SK-N-SH (cell line): Measurements from ENCODE around the gene GRK2. TPM values are rescaled to one million over a fixed set of nuclear protein-coding genes. Genes with fewer than 3 reads are reported as not detected.

ENCODE experiments used
- CTCF ChIA-PET: fragments of 300-600, 350-600 bp; formaldehyde crosslinking; extraction: SDS; loops from one replicate; lab custom pipeline; 2021; lab: Yijun Ruan, JAX
- POLR2A ChIA-PET: fragments of 350-600 bp; sonication (Branson Sonifier 250); formaldehyde crosslinking; extraction: SDS; loops from one replicate; lab custom pipeline; 2020; ENCODE audit warnings: antibody characterized with exemption, inconsistent platforms; lab: Yijun Ruan, JAX
- DNase-seq: peaks from one replicate; pipeline ENCODE4 v3.0.0; 2012
- H2AFZ ChIP-seq: fragments of 200-600 bp; sonication (generic); 2 replicates; pipeline ENCODE4 v1.8.1; 2016; ENCODE audit warnings: antibody characterized with exemption, mild to moderate bottlenecking, low read depth
- H3F3A ChIP-seq: fragments of 200-600 bp; sonication (generic); replicated peaks from 2 replicates; pipeline ENCODE3; 2016; ENCODE audit warnings: antibody characterized with exemption, mild to moderate bottlenecking; ENCODE audit not compliant: insufficient read depth
- H3K27ac ChIP-seq, 2 experiments: fragments of 200-500 bp in 1 of 2; fragments of 200-600 bp in 1 of 2; sonication (Bioruptor generic) in 1 of 2; sonication (generic), shearing (Covaris generic) in 1 of 2; 2 replicates each; pipeline versions ENCODE4 v1.5.1 to v1.6.1; 2014 to 2016; ENCODE audit warnings: low read depth in 2 of 2, inconsistent platforms in 1 of 2, low read length in 1 of 2, mild to moderate bottlenecking in 1 of 2, mixed read lengths in 1 of 2
- H3K27me3 ChIP-seq: fragments of 200-600 bp; sonication (generic), shearing (Covaris generic); 2 replicates; pipeline ENCODE4 v1.6.1; 2016; ENCODE audit warnings: mixed run types; ENCODE audit not compliant: insufficient read depth
- H3K36me3 ChIP-seq, 2 experiments: fragments of 200-500 bp in 1 of 2; fragments of 200-600 bp in 1 of 2; sonication (Bioruptor generic) in 1 of 2; sonication (generic) in 1 of 2; replicated peaks in 1 of 2; 2 replicates each; pipeline versions ENCODE3 to v1.5.1; 2014 to 2016; ENCODE audit warnings: low read length in 1 of 2, mild to moderate bottlenecking in 1 of 2; ENCODE audit not compliant: insufficient read depth in 2 of 2, control insufficient read depth in 1 of 2
- H3K4me1 ChIP-seq, 2 experiments: fragments of 200-500 bp in 1 of 2; fragments of 200-600 bp in 1 of 2; sonication (Bioruptor generic) in 1 of 2; sonication (generic), shearing (Covaris generic) in 1 of 2; 2 replicates each; pipeline versions ENCODE4 v1.5.1 to v1.6.1; 2014 to 2016; ENCODE audit warnings: low read depth in 1 of 2, low read length in 1 of 2, mixed run types in 1 of 2; ENCODE audit not compliant: insufficient read depth in 2 of 2, control insufficient read depth in 1 of 2
- H3K4me2 ChIP-seq: fragments of 200-600 bp; sonication (generic), shearing (Covaris generic); 2 replicates; pipeline ENCODE4 v1.6.1; 2017; ENCODE audit warnings: mixed run types
- H3K4me3 ChIP-seq, 2 experiments: fragments of 200-500 bp in 1 of 2; fragments of 200-600 bp in 1 of 2; sonication (Bioruptor generic) in 1 of 2; sonication (generic), shearing (Covaris generic) in 1 of 2; 2 replicates each; pipeline versions ENCODE4 v1.5.1 to v1.8.1; 2014 to 2016; ENCODE audit warnings: low read depth in 2 of 2, inconsistent platforms in 1 of 2, low read length in 1 of 2, mild to moderate bottlenecking in 1 of 2, mixed read lengths in 1 of 2, moderate library complexity in 1 of 2
- H3K79me2 ChIP-seq: fragments of 200-600 bp; sonication (generic); 2 replicates; pipeline ENCODE4 v1.8.1; 2017; ENCODE audit warnings: mild to moderate bottlenecking; ENCODE audit not compliant: insufficient read depth
- H3K9ac ChIP-seq: fragments of 200-600 bp; sonication (generic); 2 replicates; pipeline ENCODE4 v1.6.1; 2017; ENCODE audit warnings: mixed run types
- H3K9me2 ChIP-seq: fragments of 200-600 bp; sonication (generic); 2 replicates; pipeline ENCODE4 v1.6.1; 2017; ENCODE audit warnings: mixed run types
- H3K9me3 ChIP-seq: fragments of 200-600 bp; sonication (generic); 2 replicates; pipeline ENCODE4 v1.6.1; 2017; ENCODE audit warnings: mixed run types, mild to moderate bottlenecking, moderate library complexity
- H4K20me1 ChIP-seq: fragments of 200-600 bp; sonication (generic); 2 replicates; pipeline ENCODE4 v1.6.1; 2017; ENCODE audit warnings: mild to moderate bottlenecking, mixed run types; ENCODE audit not compliant: insufficient read depth
- CHD2 ChIP-seq: fragments of 150-350 bp; IDR thresholded peaks from 2 replicates; pipeline ENCODE4 v1.6.1; 2018; ENCODE audit warnings: low read length; ENCODE audit not compliant: partially characterized antibody
- ELF1 ChIP-seq: IDR thresholded peaks from 2 replicates; pipeline ENCODE4 v1.4.0; 2012
- EP300 ChIP-seq, 2 experiments: IDR thresholded peaks; 2 replicates each; pipeline versions ENCODE4 v1.4.0 to v1.6.1; 2012; ENCODE audit warnings: borderline replicate concordance in 1 of 2, low read depth in 1 of 2, low read length in 1 of 2
- EZH2phosphoT487 ChIP-seq: fragments of 200-600 bp; sonication (generic); IDR thresholded peaks from 2 replicates; pipeline ENCODE4 v1.6.1; 2017; ENCODE audit warnings: low read depth, mixed run types, mild to moderate bottlenecking, antibody characterized with exemption, moderate library complexity, borderline replicate concordance
- FOSL2 ChIP-seq: IDR thresholded peaks from 2 replicates; pipeline ENCODE4 v1.4.0; 2012; ENCODE audit warnings: low read depth, mild to moderate bottlenecking, moderate library complexity, borderline replicate concordance
- FOXJ3 ChIP-seq: sonication (generic); formaldehyde crosslinking; IDR thresholded peaks from 2 replicates; pipeline ENCODE4 v1.5.1; 2020; ENCODE audit warnings: mild to moderate bottlenecking, missing genetic modification reagents
- GATA2 ChIP-seq: sonication (generic); formaldehyde crosslinking; IDR thresholded peaks from 2 replicates; pipeline ENCODE4 v1.5.0; 2020; ENCODE audit warnings: mild to moderate bottlenecking, missing genetic modification reagents
- MEF2A ChIP-seq: IDR thresholded peaks from 2 replicates; pipeline ENCODE4 v1.4.0; 2012; ENCODE audit warnings: low read depth, borderline replicate concordance
- MXI1 ChIP-seq: IDR thresholded peaks from 2 replicates; pipeline ENCODE4 v1.6.1; 2012; ENCODE audit warnings: mild to moderate bottlenecking, low read depth, low read length, improper control_type of control experiment
- POLR2AphosphoS5 ChIP-seq: IDR thresholded peaks from 2 replicates; pipeline ENCODE4 v1.6.1; 2012; ENCODE audit warnings: low read depth, low read length
- RCOR1 ChIP-seq: fragments of 150-350 bp; IDR thresholded peaks from 2 replicates; pipeline ENCODE4 v1.6.1; 2017; ENCODE audit warnings: antibody characterized with exemption, low read length
- RFX5 ChIP-seq: IDR thresholded peaks from 2 replicates; pipeline ENCODE4 v1.6.1; 2012; ENCODE audit warnings: mild to moderate bottlenecking, improper control_type of control experiment, low read length
- SMC3 ChIP-seq: IDR thresholded peaks from 2 replicates; pipeline ENCODE4 v1.6.1; 2012; ENCODE audit warnings: low read depth, low read length, improper control_type of control experiment
- TCF12 ChIP-seq: IDR thresholded peaks from 2 replicates; pipeline ENCODE4 v1.4.0; 2012
- WGBS: methylation state at CpG from one replicate; pipeline ENCODE4 v1.1.6; 2017; ENCODE audit warnings: low lambda C conversion rate; 5-methylcytosine and 5-hydroxymethylcytosine counted together
- polyA plus RNA-seq, 3 experiments: library from polyadenylated mRNA; depleted of rRNA; stranded (reverse); fragments of >200 nt; gene quantifications; 2 replicates each; pipeline ENCODE4 v1.2.3, GENCODE V29; 2012
- TF ChIP-seq, protein P1 (sequence below): IDR thresholded peaks from 2 replicates; pipeline ENCODE4 v1.4.0; 2012; ENCODE audit warnings: low read depth
- TF ChIP-seq, protein P2 (sequence below): IDR thresholded peaks from 2 replicates; pipeline ENCODE4 v1.4.0; 2012; ENCODE audit warnings: low read depth, borderline replicate concordance
- TF ChIP-seq, protein P3 (sequence below): fragments of 200-600 bp; sonication (generic); IDR thresholded peaks from 2 replicates; pipeline ENCODE4 v1.6.1; 2017; ENCODE audit warnings: antibody characterized with exemption, mild to moderate bottlenecking, moderate library complexity
- TF ChIP-seq, protein P4 (sequence below): fragments of 150-350 bp; IDR thresholded peaks from 2 replicates; pipeline ENCODE4 v1.6.1; 2016; ENCODE audit warnings: mild to moderate bottlenecking, low read depth, low read length

Gene GRK2
- polyA plus RNA-seq, 1 of the 3 experiments (the other 2 are of a cell fraction): 48.5 TPM

DNA sequence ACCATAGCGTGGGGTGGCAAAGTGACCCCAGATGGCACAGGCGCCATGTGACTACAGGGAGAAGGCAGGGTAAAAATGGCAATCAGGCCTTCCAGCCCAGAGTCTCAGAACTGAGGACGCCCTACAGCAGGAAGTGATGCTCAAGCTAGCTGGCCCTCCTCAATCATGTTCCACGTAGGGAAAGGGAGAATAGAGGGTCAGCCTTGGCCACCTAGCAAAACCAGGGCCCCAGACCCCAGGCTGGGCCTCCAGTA is 21.9 kb downstream of the GRK2 start:
- ChIA-PET POLR2A (interaction anchor here (1.0 to 1.6 kb wide), 4 partner anchors 15 to 48 kb away, joined by 4 to 5 read pairs (median 5); partner anchors contain the start of gene SSH3), CTCF (interaction anchor here (1.3 to 4.4 kb wide), 11 partner anchors 13 to 206 kb away, joined by 4 to 37 read pairs (median 6); partner anchors contain the start of gene POLD4)
- Histone ChIP-seq H3K9ac (peak overlapping the region; percentile 83), H4K20me1 (no peaks in the 10 kb centered on the region), H3K79me2 (peaks cover 37% of the 10 kb centered on the region), H3K27me3 (no peaks in the 10 kb centered on the region), H3K9me2 (no peaks in the 10 kb centered on the region)
- no peak for DNase-seq
- WGBS: 20% methylated on average over 1 of the region's 4 CpGs
- TF ChIP-seq, protein P1, sequence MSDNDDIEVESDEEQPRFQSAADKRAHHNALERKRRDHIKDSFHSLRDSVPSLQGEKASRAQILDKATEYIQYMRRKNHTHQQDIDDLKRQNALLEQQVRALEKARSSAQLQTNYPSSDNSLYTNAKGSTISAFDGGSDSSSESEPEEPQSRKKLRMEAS: no peak
- TF ChIP-seq CHD2: peak; percentile 60
- TF ChIP-seq, all 33 proteins: peak for 1
- Histone ChIP-seq H3F3A (peaks cover 13% of the 10 kb centered on the region), H3K4me3 (peak overlapping the region; percentile 65 to 87), H3K4me2 (peak overlapping the region; percentile 99), H3K27ac (peak overlapping the region; percentile 91 to 98), H2AFZ (peak overlapping the region; percentile 62; the same call in 1 of the 2 replicates), H3K36me3 (peaks cover 7 to 38% of the 10 kb centered on the region in 2 experiments), H3K4me1 (peaks cover 9 to 30% of the 10 kb centered on the region in 2 experiments; a peak in 3 of 4 replicates), H3K9me3 (no peaks in the 10 kb centered on the region)

DNA sequence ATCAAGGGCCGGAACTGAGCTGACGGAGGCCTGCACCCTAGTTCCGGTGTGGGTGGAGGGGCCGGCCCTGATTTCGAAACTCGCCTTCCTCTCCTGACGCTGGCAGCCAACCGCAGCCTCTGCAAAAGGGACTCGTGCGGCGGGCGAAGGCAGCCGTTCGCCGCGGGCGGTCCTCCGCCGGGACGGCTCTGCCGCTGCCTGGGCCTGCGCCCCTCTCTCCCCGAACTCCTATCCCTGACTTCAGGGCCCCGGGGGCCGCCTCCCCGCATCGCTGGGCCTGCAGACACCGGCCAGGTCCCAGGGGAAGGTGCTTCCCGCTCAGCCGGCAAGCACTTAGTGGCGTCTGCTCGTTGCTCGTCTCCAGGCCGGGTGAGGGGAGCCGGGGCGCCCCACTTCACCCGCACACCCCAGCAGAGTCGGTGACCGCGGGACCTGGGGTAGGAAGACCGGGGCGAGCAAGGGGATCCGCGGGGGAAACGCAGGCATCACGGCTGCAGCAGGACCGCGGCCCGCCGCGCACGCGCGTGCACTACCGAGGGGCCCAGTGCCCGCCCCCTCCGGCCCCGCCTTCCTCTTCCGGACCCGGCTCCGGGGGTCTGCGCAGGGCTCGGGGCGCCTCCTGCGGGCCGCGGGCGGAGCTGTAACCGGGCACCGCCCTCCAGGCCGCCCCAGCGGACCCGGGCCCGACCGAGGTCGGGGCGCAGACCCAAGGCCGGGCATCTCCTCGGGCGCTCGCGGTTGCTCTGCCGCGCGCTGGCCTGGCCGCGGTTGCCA is 22.4 kb downstream of the GRK2 start:
- Histone ChIP-seq H3K9ac (peak overlapping the region; percentile 83), H3K9me2 (no peaks in the 10 kb centered on the region), H4K20me1 (no peaks in the 10 kb centered on the region), H3K79me2 (peaks cover 42% of the 10 kb centered on the region), H3K9me3 (no peaks in the 10 kb centered on the region), H3K4me3 (peak overlapping the region; percentile 65 to 87), H3K4me2 (peak overlapping the region; percentile 99), H3K27me3 (no peaks in the 10 kb centered on the region), H3K27ac (peak overlapping the region; percentile 91 to 98), H2AFZ (peak overlapping the region; percentile 62; the same call in 1 of the 2 replicates), H3K36me3 (peaks cover 12 to 35% of the 10 kb centered on the region in 2 experiments), H3K4me1 (peaks cover 9 to 30% of the 10 kb centered on the region in 2 experiments; a peak in 3 of 4 replicates), H3F3A (peaks cover 14% of the 10 kb centered on the region)
- POLR2A ChIA-PET: interaction anchor here (0.6 to 1.6 kb wide), 6 partner anchors 15 to 49 kb away, joined by 3 to 5 read pairs (median 4); partner anchors contain the start of gene SSH3
- CTCF ChIA-PET: interaction anchor here (0.7 to 4.4 kb wide), 19 partner anchors 10 to 207 kb away, joined by 3 to 37 read pairs (median 5); partner anchors contain the start of gene POLD4
- WGBS: 2% methylated on average over 18 of the region's 87 CpGs
- peak; percentile 97 for DNase-seq
- TF ChIP-seq RFX5 (no peak), SMC3 (peak; percentile 34; the same call in 1 of the 2 replicates), MXI1 (peak; percentile 30), EZH2phosphoT487 (no peak), MEF2A (no peak), CHD2 (no peak), FOXJ3 (CRISPR knock-in tag) (no peak), ELF1 (peak; percentile 59), EP300 (IDR thresholded peaks at IDR 0.05; ENCODE audit: borderline replicate concordance in 1 of 2, low read depth in 1 of 2, low read length in 1 of 2) (peak in 1 of 2 experiments; percentile 5; a peak in 1 of 4 replicates), GATA2 (CRISPR knock-in tag) (no peak), POLR2AphosphoS5 (peak; percentile 56; the same call in 1 of the 2 replicates), RCOR1 (no peak), TCF12 (no peak), FOSL2 (no peak)
- TF ChIP-seq, protein P2, sequence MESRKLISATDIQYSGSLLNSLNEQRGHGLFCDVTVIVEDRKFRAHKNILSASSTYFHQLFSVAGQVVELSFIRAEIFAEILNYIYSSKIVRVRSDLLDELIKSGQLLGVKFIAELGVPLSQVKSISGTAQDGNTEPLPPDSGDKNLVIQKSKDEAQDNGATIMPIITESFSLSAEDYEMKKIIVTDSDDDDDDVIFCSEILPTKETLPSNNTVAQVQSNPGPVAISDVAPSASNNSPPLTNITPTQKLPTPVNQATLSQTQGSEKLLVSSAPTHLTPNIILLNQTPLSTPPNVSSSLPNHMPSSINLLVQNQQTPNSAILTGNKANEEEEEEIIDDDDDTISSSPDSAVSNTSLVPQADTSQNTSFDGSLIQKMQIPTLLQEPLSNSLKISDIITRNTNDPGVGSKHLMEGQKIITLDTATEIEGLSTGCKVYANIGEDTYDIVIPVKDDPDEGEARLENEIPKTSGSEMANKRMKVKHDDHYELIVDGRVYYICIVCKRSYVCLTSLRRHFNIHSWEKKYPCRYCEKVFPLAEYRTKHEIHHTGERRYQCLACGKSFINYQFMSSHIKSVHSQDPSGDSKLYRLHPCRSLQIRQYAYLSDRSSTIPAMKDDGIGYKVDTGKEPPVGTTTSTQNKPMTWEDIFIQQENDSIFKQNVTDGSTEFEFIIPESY: no peak
- TF ChIP-seq, protein P3, sequence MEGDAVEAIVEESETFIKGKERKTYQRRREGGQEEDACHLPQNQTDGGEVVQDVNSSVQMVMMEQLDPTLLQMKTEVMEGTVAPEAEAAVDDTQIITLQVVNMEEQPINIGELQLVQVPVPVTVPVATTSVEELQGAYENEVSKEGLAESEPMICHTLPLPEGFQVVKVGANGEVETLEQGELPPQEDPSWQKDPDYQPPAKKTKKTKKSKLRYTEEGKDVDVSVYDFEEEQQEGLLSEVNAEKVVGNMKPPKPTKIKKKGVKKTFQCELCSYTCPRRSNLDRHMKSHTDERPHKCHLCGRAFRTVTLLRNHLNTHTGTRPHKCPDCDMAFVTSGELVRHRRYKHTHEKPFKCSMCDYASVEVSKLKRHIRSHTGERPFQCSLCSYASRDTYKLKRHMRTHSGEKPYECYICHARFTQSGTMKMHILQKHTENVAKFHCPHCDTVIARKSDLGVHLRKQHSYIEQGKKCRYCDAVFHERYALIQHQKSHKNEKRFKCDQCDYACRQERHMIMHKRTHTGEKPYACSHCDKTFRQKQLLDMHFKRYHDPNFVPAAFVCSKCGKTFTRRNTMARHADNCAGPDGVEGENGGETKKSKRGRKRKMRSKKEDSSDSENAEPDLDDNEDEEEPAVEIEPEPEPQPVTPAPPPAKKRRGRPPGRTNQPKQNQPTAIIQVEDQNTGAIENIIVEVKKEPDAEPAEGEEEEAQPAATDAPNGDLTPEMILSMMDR: peak; percentile 31; the same call in 1 of the 2 replicates
- TF ChIP-seq, protein P4, sequence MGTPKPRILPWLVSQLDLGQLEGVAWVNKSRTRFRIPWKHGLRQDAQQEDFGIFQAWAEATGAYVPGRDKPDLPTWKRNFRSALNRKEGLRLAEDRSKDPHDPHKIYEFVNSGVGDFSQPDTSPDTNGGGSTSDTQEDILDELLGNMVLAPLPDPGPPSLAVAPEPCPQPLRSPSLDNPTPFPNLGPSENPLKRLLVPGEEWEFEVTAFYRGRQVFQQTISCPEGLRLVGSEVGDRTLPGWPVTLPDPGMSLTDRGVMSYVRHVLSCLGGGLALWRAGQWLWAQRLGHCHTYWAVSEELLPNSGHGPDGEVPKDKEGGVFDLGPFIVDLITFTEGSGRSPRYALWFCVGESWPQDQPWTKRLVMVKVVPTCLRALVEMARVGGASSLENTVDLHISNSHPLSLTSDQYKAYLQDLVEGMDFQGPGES: no peak
- TF ChIP-seq, protein P1: peak; percentile 70; the same call in 1 of the 2 replicates
